MCF 10A (cell line): Measurements from ENCODE around the gene BBC3. TPM values are rescaled to one million over a fixed set of nuclear protein-coding genes. Genes with fewer than 3 reads are reported as not detected.
A peak's percentile ranks its signal among the peaks of the same experiment; 100 is the strongest.
"Not testable (repeated sequence)": the region's sequence is repeated elsewhere in the genome, so short reads cannot be mapped to it uniquely, and the experiment has no call there.

Source experiments
- Bru-seq: library from RNA; stranded (reverse); fragments of 400-500 nt; gene quantifications from one replicate; lab custom pipeline; 2021; lab: Mats Ljungman, UMichigan
- BruChase-seq, 2 experiments: library from RNA; stranded (reverse); fragments of 400-500 nt; gene quantifications; one replicate each; lab custom pipeline; 2021; lab: Mats Ljungman, UMichigan
- BruUV-seq: library from RNA; stranded (reverse); fragments of 400-500 nt; replicated peaks from 2 replicates; lab custom pipeline; 2021; lab: Mats Ljungman, UMichigan
- CTCF ChIA-PET: fragments of 300-600 bp; sonication (Branson Sonifier 250); formaldehyde crosslinking; extraction: SDS; loops from one replicate; lab custom pipeline; 2021; ENCODE audit warnings: antibody characterized with exemption, inconsistent platforms; lab: Yijun Ruan, JAX
- POLR2A ChIA-PET: fragments of 300-600, 350-650 bp; sonication (Branson Sonifier 250); formaldehyde crosslinking; extraction: SDS; loops from one replicate; lab custom pipeline; 2020; ENCODE audit warnings: antibody characterized with exemption, inconsistent platforms; lab: Yijun Ruan, JAX
- DNase-seq: peaks from one replicate; pipeline ENCODE4 v3.0.0-alpha.2; 2018; ENCODE audit not compliant: unreplicated experiment
- H3K27ac Mint-ChIP-seq: one replicate; pipeline ENCODE4 v1.8.0; 2022; ENCODE audit warnings: mild to moderate bottlenecking, low read depth, mixed read lengths; ENCODE audit not compliant: unreplicated experiment
- H3K27me3 Mint-ChIP-seq: one replicate; pipeline ENCODE4 v1.8.0; 2022; ENCODE audit warnings: mixed read lengths; ENCODE audit not compliant: insufficient read depth, unreplicated experiment
- H3K36me3 Mint-ChIP-seq: one replicate; pipeline ENCODE4 v1.8.0; 2022; ENCODE audit warnings: mild to moderate bottlenecking, moderate library complexity, mixed read lengths; ENCODE audit not compliant: insufficient read depth, unreplicated experiment
- H3K4me1 Mint-ChIP-seq: one replicate; pipeline ENCODE4 v1.8.0; 2022; ENCODE audit warnings: mixed read lengths; ENCODE audit not compliant: insufficient read depth, unreplicated experiment
- H3K4me3 Mint-ChIP-seq: one replicate; pipeline ENCODE4 v1.8.0; 2022; ENCODE audit warnings: mild to moderate bottlenecking, moderate library complexity, mixed read lengths; ENCODE audit not compliant: unreplicated experiment
- H3K9me3 Mint-ChIP-seq: one replicate; pipeline ENCODE4 v1.8.0; 2022; ENCODE audit warnings: mixed read lengths; ENCODE audit not compliant: unreplicated experiment
- intact Hi-C: fragments of 100-400 bp; cut with micrococcal nuclease; formaldehyde crosslinking; loops from 2 replicates; pipeline ENCODE4 v1.14.1; 2022
- long read RNA-seq: library from polyadenylated mRNA; stranded (forward); transcript quantifications from one replicate; pipeline ENCODE4 v2.0.0, GENCODE V29; 2022
- total RNA-seq: library from RNA; stranded (reverse); gene quantifications from 2 replicates; pipeline ENCODE4 v1.2.3, GENCODE V29; 2022
- TF ChIP-seq, protein P1 (sequence below): fragments of 200-600 bp; IDR thresholded peaks from one replicate; pipeline ENCODE4 v1.8.0; 2022; ENCODE audit warnings: antibody characterized with exemption, mild to moderate bottlenecking; ENCODE audit not compliant: unreplicated experiment

BBC3 gene, protein sequence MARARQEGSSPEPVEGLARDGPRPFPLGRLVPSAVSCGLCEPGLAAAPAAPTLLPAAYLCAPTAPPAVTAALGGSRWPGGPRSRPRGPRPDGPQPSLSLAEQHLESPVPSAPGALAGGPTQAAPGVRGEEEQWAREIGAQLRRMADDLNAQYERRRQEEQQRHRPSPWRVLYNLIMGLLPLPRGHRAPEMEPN
- total RNA-seq (16.2 and 19.6 TPM in 2 replicates), Bru-seq, nascent RNA (percentile 59 among the genes with signal in this experiment), BruChase-seq, experiment 1, labeled RNA remaining after a 6-hour chase (percentile 60 among the genes with signal in this experiment), BruChase-seq, experiment 2, labeled RNA remaining after a 2-hour chase (percentile 60 among the genes with signal in this experiment)
- long read RNA-seq, partial matches to known transcripts = 0 of 6 reads
- long read RNA-seq, other reads (novel, unspliced or antisense) = 1 of 6 reads

DNA sequence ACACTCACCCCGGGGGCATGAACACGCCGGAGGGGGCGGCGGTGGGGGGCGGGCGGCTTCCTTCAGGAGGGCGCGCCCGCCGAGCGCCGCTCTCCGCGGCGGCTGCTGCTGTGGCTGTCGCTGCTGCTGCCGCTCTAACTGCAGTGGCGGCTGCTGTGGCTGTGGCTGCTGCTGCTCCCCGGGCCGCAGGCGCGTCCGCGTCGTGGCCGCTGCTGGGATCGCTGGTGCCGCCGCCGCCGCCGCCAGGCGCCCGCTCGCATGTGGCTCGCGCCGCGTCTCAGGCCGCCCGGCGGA is at the start of gene BBC3:
Gene BBC3 (minus strand): TSS at position 279 of the 294 bp plus-strand sequence. CDS start 2,768 bp downstream, outside the sequence.
- Mint-ChIP-seq H3K9me3 (no peaks in the 10 kb centered on the region), H3K4me1 (peaks cover 12% of the 10 kb centered on the region), H3K27me3 (no peaks in the 10 kb centered on the region), H3K36me3 (peaks cover 12% of the 10 kb centered on the region), H3K4me3 (no peak within 1 kb of the TSS), H3K27ac (peak within 1 kb of the TSS; percentile 87)
- ChIA-PET CTCF (no interaction called here), POLR2A (no interaction called here)
- no TSS peak for BruUV-seq
- TF ChIP-seq, protein P1, sequence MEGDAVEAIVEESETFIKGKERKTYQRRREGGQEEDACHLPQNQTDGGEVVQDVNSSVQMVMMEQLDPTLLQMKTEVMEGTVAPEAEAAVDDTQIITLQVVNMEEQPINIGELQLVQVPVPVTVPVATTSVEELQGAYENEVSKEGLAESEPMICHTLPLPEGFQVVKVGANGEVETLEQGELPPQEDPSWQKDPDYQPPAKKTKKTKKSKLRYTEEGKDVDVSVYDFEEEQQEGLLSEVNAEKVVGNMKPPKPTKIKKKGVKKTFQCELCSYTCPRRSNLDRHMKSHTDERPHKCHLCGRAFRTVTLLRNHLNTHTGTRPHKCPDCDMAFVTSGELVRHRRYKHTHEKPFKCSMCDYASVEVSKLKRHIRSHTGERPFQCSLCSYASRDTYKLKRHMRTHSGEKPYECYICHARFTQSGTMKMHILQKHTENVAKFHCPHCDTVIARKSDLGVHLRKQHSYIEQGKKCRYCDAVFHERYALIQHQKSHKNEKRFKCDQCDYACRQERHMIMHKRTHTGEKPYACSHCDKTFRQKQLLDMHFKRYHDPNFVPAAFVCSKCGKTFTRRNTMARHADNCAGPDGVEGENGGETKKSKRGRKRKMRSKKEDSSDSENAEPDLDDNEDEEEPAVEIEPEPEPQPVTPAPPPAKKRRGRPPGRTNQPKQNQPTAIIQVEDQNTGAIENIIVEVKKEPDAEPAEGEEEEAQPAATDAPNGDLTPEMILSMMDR = no peak
- intact Hi-C loops = no loop called here
- no peak for DNase-seq

DNA sequence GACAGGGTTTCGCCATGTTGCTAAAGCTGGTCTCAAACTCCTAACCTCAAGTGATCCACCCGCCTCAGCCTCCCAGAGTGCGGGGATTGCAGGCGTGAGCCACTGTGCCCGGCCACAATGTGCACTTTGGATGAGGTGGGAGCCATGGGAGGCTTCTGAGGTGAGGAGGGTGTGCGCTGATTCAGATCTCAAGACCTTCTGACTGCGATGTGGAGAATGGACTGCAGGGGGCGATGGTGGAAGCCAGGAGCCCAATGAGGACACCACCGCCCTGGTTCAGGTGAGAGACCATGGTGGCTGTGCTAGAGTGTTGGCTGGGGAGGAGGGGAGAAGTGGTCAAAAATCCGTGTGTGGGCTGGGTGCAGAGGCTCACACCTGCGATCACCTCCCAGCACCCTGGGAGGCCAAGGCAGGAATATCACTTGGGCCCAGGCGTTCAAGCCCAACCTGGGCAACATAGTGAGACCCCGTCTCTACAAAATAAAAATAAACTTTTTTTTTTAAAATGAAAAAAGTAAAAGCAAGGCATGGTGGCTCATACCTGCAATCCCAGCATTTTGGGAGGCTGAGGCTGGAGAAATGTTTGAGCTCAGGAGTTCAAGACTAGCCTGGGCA is 49.3 kb upstream of the BBC3 start:
- peak; percentile 53 for DNase-seq
- intact Hi-C loops = no loop called here
- Mint-ChIP-seq H3K9me3 (no peaks in the 10 kb centered on the region), H3K4me3 (no peak overlapping the region), H3K36me3 (peaks cover 23% of the 10 kb centered on the region), H3K4me1 (peaks cover 19% of the 10 kb centered on the region), H3K27ac (no peak overlapping the region), H3K27me3 (no peaks in the 10 kb centered on the region)
- no TSS peak for BruUV-seq
- CTCF ChIA-PET = interaction anchor here (1.0 kb wide), 1 partner anchor 9 kb away, joined by 3 read pairs; no protein-coding TSS in a partner anchor
- POLR2A ChIA-PET = interaction anchor here (0.8 kb wide), 1 partner anchor 24 kb away, joined by 3 read pairs; the partner anchor contains the start of gene CCDC9
- TF ChIP-seq, protein P1 = peak; percentile 48

DNA sequence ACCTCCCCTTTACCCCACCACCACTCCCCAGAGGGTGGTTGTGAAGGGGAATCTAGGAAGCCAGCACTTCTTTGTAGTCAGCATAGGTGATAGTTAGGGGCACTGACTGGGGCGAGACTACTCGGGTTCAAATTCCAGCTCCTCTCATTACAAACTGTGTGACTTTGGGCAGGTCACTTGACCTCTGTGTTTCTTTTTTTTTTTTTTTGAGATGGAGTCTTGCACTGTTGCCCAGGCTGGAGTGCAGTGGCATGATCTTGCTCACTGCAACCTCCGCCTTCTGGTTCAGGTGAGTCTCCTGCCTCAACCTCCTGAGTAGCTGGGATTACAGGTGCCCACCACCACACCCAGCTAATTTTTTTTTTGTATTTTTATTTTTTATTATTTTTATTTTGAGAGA is 45.5 kb upstream of the BBC3 start:
- H3K27ac Mint-ChIP-seq, intact Hi-C loops, H3K4me3 Mint-ChIP-seq, H3K27me3 Mint-ChIP-seq, H3K9me3 Mint-ChIP-seq, DNase-seq, BruUV-seq: not testable (repeated sequence)
- ChIA-PET CTCF (interaction anchor here (0.6 to 2.0 kb wide), 5 partner anchors 10 to 152 kb away, joined by 3 to 10 read pairs (median 3); partner anchors contain the start of gene CCDC9), POLR2A (interaction anchor here (0.9 to 1.2 kb wide), 3 partner anchors 14 to 44 kb away, joined by 3 to 5 read pairs (median 4); partner anchors contain the start of gene CCDC9)
- peaks cover 35% of the 10 kb centered on the region for H3K36me3 Mint-ChIP-seq
- H3K4me1 Mint-ChIP-seq = peaks cover 21% of the 10 kb centered on the region

DNA sequence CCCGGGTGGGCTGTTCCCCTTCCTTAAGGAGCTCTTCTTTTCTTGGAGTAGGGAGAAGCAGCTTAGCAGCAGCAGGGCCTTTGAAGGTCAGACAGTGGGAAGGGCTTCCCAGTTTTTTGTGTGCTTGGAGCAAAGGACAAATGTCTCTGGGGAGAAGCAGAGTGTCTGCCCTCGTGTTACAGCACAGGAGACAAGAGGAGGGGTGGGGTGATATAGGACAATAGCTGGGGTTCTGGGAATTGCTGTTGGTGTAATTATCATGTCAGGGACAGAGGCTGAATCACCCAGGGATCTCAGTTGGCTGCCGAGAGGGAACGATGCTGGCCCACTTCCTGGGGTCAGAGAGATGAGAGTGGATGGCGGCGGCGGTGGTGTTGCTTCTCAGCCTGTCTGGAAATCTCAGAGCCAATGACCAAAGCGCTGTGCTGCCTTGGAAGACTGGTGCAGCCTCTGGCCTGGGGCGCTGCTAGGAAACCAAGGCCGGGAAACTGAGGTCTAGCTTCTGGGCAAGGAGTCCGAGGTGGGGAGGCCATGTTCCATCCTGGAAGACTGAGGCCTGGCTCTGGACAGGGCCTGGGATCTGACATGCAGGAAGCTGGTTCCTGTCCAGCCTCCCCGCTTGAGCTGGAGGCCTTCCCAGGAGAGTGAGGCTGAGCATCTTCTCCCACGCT is 44.9 kb upstream of the BBC3 start:
- ChIA-PET CTCF (interaction anchor here (0.6 to 2.0 kb wide), 8 partner anchors 8 to 152 kb away, joined by 3 to 10 read pairs (median 3); partner anchors contain the start of genes CCDC9 and DHX34), POLR2A (interaction anchor here (0.7 to 2.6 kb wide), 7 partner anchors 13 to 162 kb away, joined by 3 to 53 read pairs (median 4); partner anchors contain the start of genes CCDC9 and ZC3H4)
- Mint-ChIP-seq H3K9me3 (no peaks in the 10 kb centered on the region), H3K36me3 (peaks cover 35% of the 10 kb centered on the region), H3K27me3 (no peaks in the 10 kb centered on the region), H3K4me3 (peak overlapping the region; percentile 59), H3K4me1 (peaks cover 21% of the 10 kb centered on the region), H3K27ac (no peak overlapping the region)
- DNase-seq = no peak
- TF ChIP-seq, protein P1 = no peak
- BruUV-seq = no TSS peak
- intact Hi-C loops = loop anchor here (2.0 kb wide), 1 partner anchor 19 kb away; the partner anchor contains the start of gene CCDC9
